MM.1S (cell line): Measurements from ENCODE around the gene AGPS.

Experiments
- DNase-seq: peaks from one replicate; pipeline ENCODE4 v3.0.0-alpha.2; 2015
- H2AFZ ChIP-seq: fragments of 300-600 bp; sonication (generic); 2 replicates; pipeline ENCODE4 v1.6.0; 2016; ENCODE audit warnings: antibody characterized with exemption, low read length
- H3F3A ChIP-seq: fragments of 300-600 bp; sonication (generic); 2 replicates; pipeline ENCODE4 v1.6.1; 2016; ENCODE audit warnings: mild to moderate bottlenecking, antibody characterized with exemption, low read length, moderate library complexity, mixed read lengths; ENCODE audit not compliant: insufficient read depth
- H3K27ac ChIP-seq: fragments of 300-600 bp; sonication (generic); 2 replicates; pipeline ENCODE4 v1.5.1; 2016; ENCODE audit warnings: mild to moderate bottlenecking, low read length
- H3K27me3 ChIP-seq: fragments of 300-600 bp; sonication (generic); replicated peaks from 2 replicates; pipeline ENCODE4 v1.6.0; 2016; ENCODE audit warnings: low read length; ENCODE audit not compliant: insufficient read depth
- H3K36me3 ChIP-seq: fragments of 300-600 bp; sonication (generic); replicated peaks from 2 replicates; pipeline ENCODE4 v1.6.1; 2016; ENCODE audit warnings: mild to moderate bottlenecking, low read length, mixed read lengths; ENCODE audit not compliant: insufficient read depth
- H3K4me1 ChIP-seq: fragments of 300-600 bp; sonication (generic); 2 replicates; pipeline ENCODE4 v1.6.1; 2016; ENCODE audit warnings: low read length, mixed read lengths
- H3K4me2 ChIP-seq: fragments of 300-600 bp; sonication (generic); 2 replicates; pipeline ENCODE4 v1.6.0; 2016; ENCODE audit warnings: low read depth, low read length
- H3K4me3 ChIP-seq: fragments of 300-600 bp; sonication (generic); 2 replicates; pipeline ENCODE4 v1.5.1; 2016; ENCODE audit warnings: low read length, mixed read lengths
- H3K79me2 ChIP-seq: fragments of 300-600 bp; sonication (generic); 2 replicates; pipeline ENCODE4 v1.6.1; 2016; ENCODE audit warnings: mixed run types, low read length, mixed read lengths
- H3K9ac ChIP-seq: fragments of 300-600 bp; sonication (generic); 2 replicates; pipeline ENCODE4 v1.6.1; 2016; ENCODE audit warnings: low read length, mixed read lengths
- H3K9me2 ChIP-seq: fragments of 300-600 bp; sonication (generic); replicated peaks from 2 replicates; pipeline ENCODE4 v1.6.1; 2016; ENCODE audit warnings: mild to moderate bottlenecking, low read length, mixed read lengths; ENCODE audit not compliant: insufficient read depth
- H3K9me3 ChIP-seq: fragments of 300-600 bp; sonication (generic); replicated peaks from 2 replicates; pipeline ENCODE4 v1.6.1; 2016; ENCODE audit warnings: mild to moderate bottlenecking, low read length, mixed read lengths; ENCODE audit not compliant: insufficient read depth
- H4K20me1 ChIP-seq: fragments of 300-600 bp; sonication (generic); 2 replicates; pipeline ENCODE4 v1.6.1; 2016; ENCODE audit warnings: mild to moderate bottlenecking, low read length, moderate library complexity, mixed read lengths; ENCODE audit not compliant: insufficient read depth
- EZH2 ChIP-seq: fragments of 300-600 bp; sonication (generic); optimal IDR thresholded peaks from 2 replicates; pipeline ENCODE3; 2017; ENCODE audit warnings: low read depth, mild to moderate bottlenecking, antibody characterized with exemption, low read length, mixed read lengths
- EZH2phosphoT487 ChIP-seq: fragments of 300-600 bp; sonication (generic); IDR thresholded peaks from 2 replicates; pipeline ENCODE4 v1.6.1; 2018; ENCODE audit warnings: antibody characterized with exemption, low read length
- TF ChIP-seq, protein P1 (sequence below): fragments of 300-600 bp; sonication (generic); IDR thresholded peaks from 2 replicates; pipeline ENCODE4 v1.5.1; 2016; ENCODE audit warnings: antibody characterized with exemption, low read length, mixed read lengths

AGPS gene

GRCh38 chr2:177587371-177587770 lies 194.8 kb downstream of the AGPS start:
- H3K4me1 ChIP-seq, result no peaks in the 10 kb centered on the region
- H3F3A ChIP-seq, result no peaks in the 10 kb centered on the region
- no peaks in the 10 kb centered on the region for H3K36me3 ChIP-seq
- no peaks in the 10 kb centered on the region for H3K27me3 ChIP-seq
- H3K9me2 ChIP-seq, result no peaks in the 10 kb centered on the region
- H3K9me3 ChIP-seq, result no peaks in the 10 kb centered on the region
- TF ChIP-seq EZH2phosphoT487, result no peak
- TF ChIP-seq, protein P1, sequence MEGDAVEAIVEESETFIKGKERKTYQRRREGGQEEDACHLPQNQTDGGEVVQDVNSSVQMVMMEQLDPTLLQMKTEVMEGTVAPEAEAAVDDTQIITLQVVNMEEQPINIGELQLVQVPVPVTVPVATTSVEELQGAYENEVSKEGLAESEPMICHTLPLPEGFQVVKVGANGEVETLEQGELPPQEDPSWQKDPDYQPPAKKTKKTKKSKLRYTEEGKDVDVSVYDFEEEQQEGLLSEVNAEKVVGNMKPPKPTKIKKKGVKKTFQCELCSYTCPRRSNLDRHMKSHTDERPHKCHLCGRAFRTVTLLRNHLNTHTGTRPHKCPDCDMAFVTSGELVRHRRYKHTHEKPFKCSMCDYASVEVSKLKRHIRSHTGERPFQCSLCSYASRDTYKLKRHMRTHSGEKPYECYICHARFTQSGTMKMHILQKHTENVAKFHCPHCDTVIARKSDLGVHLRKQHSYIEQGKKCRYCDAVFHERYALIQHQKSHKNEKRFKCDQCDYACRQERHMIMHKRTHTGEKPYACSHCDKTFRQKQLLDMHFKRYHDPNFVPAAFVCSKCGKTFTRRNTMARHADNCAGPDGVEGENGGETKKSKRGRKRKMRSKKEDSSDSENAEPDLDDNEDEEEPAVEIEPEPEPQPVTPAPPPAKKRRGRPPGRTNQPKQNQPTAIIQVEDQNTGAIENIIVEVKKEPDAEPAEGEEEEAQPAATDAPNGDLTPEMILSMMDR, result no peak
- TF ChIP-seq EZH2, result no peak
- H4K20me1 ChIP-seq, result no peaks in the 10 kb centered on the region
- H3K27ac ChIP-seq, result no peak overlapping the region
- H3K79me2 ChIP-seq, result no peaks in the 10 kb centered on the region
- H2AFZ ChIP-seq, result no peak overlapping the region
- H3K9ac ChIP-seq, result no peak overlapping the region
- H3K4me3 ChIP-seq, result no peak overlapping the region
- H3K4me2 ChIP-seq, result no peak overlapping the region
- DNase-seq, result no peak

- H3K9me2 ChIP-seq, result no peaks in the 10 kb centered on the region
These were observed 196.1 kb downstream of the AGPS start for GRCh38 chr2:177588671-177589070.

GRCh38 chr2:177589186-177589585 lies 196.6 kb downstream of the AGPS start:
- no peaks in the 10 kb centered on the region for H3K4me1 ChIP-seq
- no peak overlapping the region for H3K9ac ChIP-seq
- no peak for DNase-seq
- H3K9me2 ChIP-seq, result no peaks in the 10 kb centered on the region
- no peaks in the 10 kb centered on the region for H3K79me2 ChIP-seq
- no peaks in the 10 kb centered on the region for H4K20me1 ChIP-seq
- no peaks in the 10 kb centered on the region for H3K9me3 ChIP-seq
- no peak overlapping the region for H3K4me2 ChIP-seq
- H3K27me3 ChIP-seq, result no peaks in the 10 kb centered on the region
- H3K36me3 ChIP-seq, result no peaks in the 10 kb centered on the region
- TF ChIP-seq, protein P1, result no peak
- no peak for TF ChIP-seq EZH2phosphoT487
- TF ChIP-seq EZH2, result no peak
- H3K27ac ChIP-seq, result no peak overlapping the region
- H3K4me3 ChIP-seq, result no peak overlapping the region
- H3F3A ChIP-seq, result no peaks in the 10 kb centered on the region
- H2AFZ ChIP-seq, result no peak overlapping the region

More at GRCh38 chr2:177588671-177589070, 196.1 kb downstream of the AGPS start:
- no peak overlapping the region for H3K9ac ChIP-seq
- no peaks in the 10 kb centered on the region for H3K79me2 ChIP-seq
- no peaks in the 10 kb centered on the region for H3K4me1 ChIP-seq
- H3K27me3 ChIP-seq, result no peaks in the 10 kb centered on the region
- H3F3A ChIP-seq, result no peaks in the 10 kb centered on the region
- H3K9me3 ChIP-seq, result no peaks in the 10 kb centered on the region
- no peaks in the 10 kb centered on the region for H4K20me1 ChIP-seq
- H3K4me3 ChIP-seq, result no peak overlapping the region
- DNase-seq, result no peak
- H3K4me2 ChIP-seq, result no peak overlapping the region
- no peak overlapping the region for H3K27ac ChIP-seq
- H3K36me3 ChIP-seq, result no peaks in the 10 kb centered on the region
- TF ChIP-seq EZH2phosphoT487 (no peak), EZH2 (no peak)
- TF ChIP-seq, protein P1, result no peak
- no peak overlapping the region for H2AFZ ChIP-seq

DNA sequence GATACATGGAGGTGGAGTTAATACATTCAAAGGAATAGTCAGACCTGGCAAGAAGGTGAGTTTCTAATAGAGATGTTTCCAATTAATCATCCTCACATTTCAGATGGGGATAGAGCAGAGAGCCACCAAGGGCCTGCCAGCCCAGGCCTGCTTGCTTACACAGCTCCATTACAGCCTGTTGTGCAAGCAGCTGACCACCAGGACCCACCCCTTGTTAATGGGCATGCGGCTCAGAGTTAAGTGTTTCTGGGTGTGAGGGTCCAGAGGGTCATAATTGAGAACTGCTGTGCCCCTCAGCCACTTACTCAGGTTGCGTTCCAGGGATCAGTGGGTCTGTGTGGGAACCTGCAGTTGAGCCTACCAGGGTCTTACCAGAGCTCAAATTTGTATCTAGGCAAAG lies 199.8 kb downstream of the AGPS start:
- Histone ChIP-seq H2AFZ (no peak overlapping the region), H4K20me1 (no peaks in the 10 kb centered on the region), H3K4me2 (no peak overlapping the region), H3K9me3 (no peaks in the 10 kb centered on the region), H3K79me2 (no peaks in the 10 kb centered on the region), H3K27me3 (no peaks in the 10 kb centered on the region), H3K4me1 (no peaks in the 10 kb centered on the region), H3K9me2 (no peaks in the 10 kb centered on the region), H3K4me3 (no peak overlapping the region), H3K9ac (no peak overlapping the region), H3K36me3 (no peaks in the 10 kb centered on the region), H3F3A (no peaks in the 10 kb centered on the region), H3K27ac (no peak overlapping the region)
- TF ChIP-seq, protein P1, result no peak
- TF ChIP-seq EZH2phosphoT487, result no peak
- no peak for TF ChIP-seq EZH2
- DNase-seq, result no peak
